Fibroblast of lung (primary cell): ENCODE measurements around the gene TMEM120A. TPM values are rescaled to one million over a fixed set of nuclear protein-coding genes. Genes with fewer than 3 reads are reported as not detected.

Experiments used
- DNase-seq, 2 donors: peaks; one replicate each; pipeline versions ENCODE4 v3.0.0 to v3.0.0-alpha.2; 2010; ENCODE audit warnings: low read depth in 2 of 2
- H2AFZ ChIP-seq: 2 replicates; pipeline ENCODE4 v1.5.1; 2012; ENCODE audit warnings: low read length, control low read depth, inconsistent platforms
- H3K27ac ChIP-seq: 2 replicates; pipeline ENCODE4 v1.5.1; 2011; ENCODE audit warnings: low read length, control low read depth; ENCODE audit not compliant: insufficient read depth
- H3K27me3 ChIP-seq: 2 replicates; pipeline ENCODE4 v1.5.1; 2011; ENCODE audit warnings: mild to moderate bottlenecking, low read length; ENCODE audit not compliant: control insufficient read depth, insufficient read depth
- H3K36me3 ChIP-seq: 2 replicates; pipeline ENCODE4 v1.5.1; 2011; ENCODE audit warnings: low read length; ENCODE audit not compliant: control insufficient read depth, insufficient read depth
- H3K4me1 ChIP-seq: 2 replicates; pipeline ENCODE4 v1.5.1; 2011; ENCODE audit warnings: low read length; ENCODE audit not compliant: control insufficient read depth, insufficient read depth; ENCODE audit errors: extremely low read depth
- H3K4me2 ChIP-seq: 2 replicates; pipeline ENCODE4 v1.5.1; 2011; ENCODE audit warnings: low read length, control low read depth; ENCODE audit not compliant: insufficient read depth; ENCODE audit errors: extremely low read depth
- H3K4me3 ChIP-seq, 4 experiments: fragments of 200-600 bp in 1 of 4; sonication (generic) in 1 of 4; replicated peaks in 1 of 4; 2 replicates each; pipeline ENCODE4 v1.5.1; 2011 to 2016; ENCODE audit warnings: low read length in 4 of 4, low read depth in 3 of 4, mild to moderate bottlenecking in 3 of 4, control low read depth in 2 of 4, inconsistent platforms in 1 of 4, mixed read lengths in 1 of 4; ENCODE audit not compliant: insufficient read depth in 1 of 4; ENCODE audit errors: control extremely low read depth in 1 of 4
- H3K79me2 ChIP-seq: 2 replicates; pipeline ENCODE4 v1.5.1; 2012; ENCODE audit warnings: mild to moderate bottlenecking, low read length, inconsistent platforms; ENCODE audit not compliant: control insufficient read depth, insufficient read depth
- H3K9ac ChIP-seq: 2 replicates; pipeline ENCODE4 v1.5.1; 2011; ENCODE audit warnings: mild to moderate bottlenecking, low read length, control low read depth; ENCODE audit not compliant: insufficient read depth
- H3K9me3 ChIP-seq: 2 replicates; pipeline ENCODE4 v1.5.1; 2012; ENCODE audit warnings: low read depth, low read length; ENCODE audit not compliant: control insufficient read depth, insufficient read depth
- H4K20me1 ChIP-seq: 2 replicates; pipeline ENCODE4 v1.5.1; 2011; ENCODE audit warnings: low read length; ENCODE audit not compliant: control insufficient read depth, insufficient read depth; ENCODE audit errors: extremely low read depth
- EZH2 ChIP-seq: IDR thresholded peaks from 2 replicates; pipeline ENCODE4 v1.5.1; 2012; ENCODE audit warnings: low read length, control low read depth, mild to moderate bottlenecking; ENCODE audit errors: missing control alignments
- polyA plus RNA-seq, 2 donors: library from polyadenylated mRNA; depleted of rRNA in 1 of 2; stranded (reverse) in 1 of 2; unstranded in 1 of 2; fragments of >200 nt; gene quantifications; 2 replicates each; pipeline ENCODE4 v1.2.1, GENCODE V29; 2011 to 2012; ENCODE audit warnings: missing spikeins in 1 of 2
- total RNA-seq: library from RNA; depleted of rRNA; stranded (reverse); fragments of >200 nt; gene quantifications from 2 replicates; pipeline ENCODE4 v1.2.1, GENCODE V29; 2014
- TF ChIP-seq, protein P1 (sequence below), 2 donors: IDR thresholded peaks in 1 of 2; conservative IDR thresholded peaks in 1 of 2; 1 replicate in 1 of 2; 2 replicates in 1 of 2; pipeline ENCODE4 v1.5.1; 2011 to 2012; ENCODE audit warnings: low read length in 2 of 2, control low read depth in 1 of 2, inconsistent platforms in 1 of 2, low read depth in 1 of 2, mild to moderate bottlenecking in 1 of 2

TMEM120A gene
- total and polyA plus RNA-seq, 2 donors (not counting 1 experiment from before 2014, with no cell fraction given) = 56.1 to 62.3 TPM

DNA sequence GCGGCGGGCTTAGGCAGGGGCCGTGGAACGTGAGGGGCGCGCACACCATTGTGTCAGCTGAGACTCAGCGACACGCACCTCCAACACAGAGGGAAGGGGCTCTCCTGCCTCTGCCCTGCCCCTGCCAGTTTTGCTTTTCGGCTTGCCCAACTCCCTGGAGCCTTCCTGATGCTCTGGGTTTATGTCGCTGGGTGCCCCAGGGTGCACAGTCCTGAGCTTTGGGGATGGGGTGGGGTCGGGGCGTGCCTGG lies 13.3 kb downstream of the TMEM120A start:
- Histone ChIP-seq H3K4me1 (peaks cover 3% of the 10 kb centered on the region), H3K27me3 (no peaks in the 10 kb centered on the region), H3K79me2 (no peaks in the 10 kb centered on the region), H3K9me3 (no peaks in the 10 kb centered on the region), H3K9ac (no peak overlapping the region), H3K27ac (no peak overlapping the region), H2AFZ (no peak overlapping the region), H4K20me1 (no peaks in the 10 kb centered on the region), H3K4me3 (no peak overlapping the region), H3K36me3 (peaks cover 39% of the 10 kb centered on the region), H3K4me2 (no peak overlapping the region)
- DNase-seq = no peak
- TF ChIP-seq, protein P1, sequence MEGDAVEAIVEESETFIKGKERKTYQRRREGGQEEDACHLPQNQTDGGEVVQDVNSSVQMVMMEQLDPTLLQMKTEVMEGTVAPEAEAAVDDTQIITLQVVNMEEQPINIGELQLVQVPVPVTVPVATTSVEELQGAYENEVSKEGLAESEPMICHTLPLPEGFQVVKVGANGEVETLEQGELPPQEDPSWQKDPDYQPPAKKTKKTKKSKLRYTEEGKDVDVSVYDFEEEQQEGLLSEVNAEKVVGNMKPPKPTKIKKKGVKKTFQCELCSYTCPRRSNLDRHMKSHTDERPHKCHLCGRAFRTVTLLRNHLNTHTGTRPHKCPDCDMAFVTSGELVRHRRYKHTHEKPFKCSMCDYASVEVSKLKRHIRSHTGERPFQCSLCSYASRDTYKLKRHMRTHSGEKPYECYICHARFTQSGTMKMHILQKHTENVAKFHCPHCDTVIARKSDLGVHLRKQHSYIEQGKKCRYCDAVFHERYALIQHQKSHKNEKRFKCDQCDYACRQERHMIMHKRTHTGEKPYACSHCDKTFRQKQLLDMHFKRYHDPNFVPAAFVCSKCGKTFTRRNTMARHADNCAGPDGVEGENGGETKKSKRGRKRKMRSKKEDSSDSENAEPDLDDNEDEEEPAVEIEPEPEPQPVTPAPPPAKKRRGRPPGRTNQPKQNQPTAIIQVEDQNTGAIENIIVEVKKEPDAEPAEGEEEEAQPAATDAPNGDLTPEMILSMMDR (conservative IDR thresholded peaks at IDR 0.05 in 1 of 2, IDR thresholded peaks at IDR 0.05 in 1 of 2; ENCODE audit: low read depth in 1 of 2, low read length in 2 of 2) = no peak
- no peak for TF ChIP-seq EZH2

- Histone ChIP-seq H2AFZ (no peak overlapping the region), H3K9ac (no peak overlapping the region), H3K4me1 (peaks cover 3% of the 10 kb centered on the region), H3K4me3 (no peak overlapping the region), H4K20me1 (no peaks in the 10 kb centered on the region), H3K4me2 (no peak overlapping the region), H3K9me3 (no peaks in the 10 kb centered on the region), H3K27me3 (no peaks in the 10 kb centered on the region), H3K27ac (no peak overlapping the region), H3K36me3 (peaks cover 34% of the 10 kb centered on the region), H3K79me2 (no peaks in the 10 kb centered on the region)
- TF ChIP-seq, protein P1 (conservative IDR thresholded peaks at IDR 0.05 in 1 of 2, IDR thresholded peaks at IDR 0.05 in 1 of 2; ENCODE audit: low read depth in 1 of 2, low read length in 2 of 2) = no peak
- no peak for TF ChIP-seq EZH2
- no peak for DNase-seq
These were observed 13.8 kb downstream of the TMEM120A start for GRCh38 chr7:75980430-75981202.

DNA sequence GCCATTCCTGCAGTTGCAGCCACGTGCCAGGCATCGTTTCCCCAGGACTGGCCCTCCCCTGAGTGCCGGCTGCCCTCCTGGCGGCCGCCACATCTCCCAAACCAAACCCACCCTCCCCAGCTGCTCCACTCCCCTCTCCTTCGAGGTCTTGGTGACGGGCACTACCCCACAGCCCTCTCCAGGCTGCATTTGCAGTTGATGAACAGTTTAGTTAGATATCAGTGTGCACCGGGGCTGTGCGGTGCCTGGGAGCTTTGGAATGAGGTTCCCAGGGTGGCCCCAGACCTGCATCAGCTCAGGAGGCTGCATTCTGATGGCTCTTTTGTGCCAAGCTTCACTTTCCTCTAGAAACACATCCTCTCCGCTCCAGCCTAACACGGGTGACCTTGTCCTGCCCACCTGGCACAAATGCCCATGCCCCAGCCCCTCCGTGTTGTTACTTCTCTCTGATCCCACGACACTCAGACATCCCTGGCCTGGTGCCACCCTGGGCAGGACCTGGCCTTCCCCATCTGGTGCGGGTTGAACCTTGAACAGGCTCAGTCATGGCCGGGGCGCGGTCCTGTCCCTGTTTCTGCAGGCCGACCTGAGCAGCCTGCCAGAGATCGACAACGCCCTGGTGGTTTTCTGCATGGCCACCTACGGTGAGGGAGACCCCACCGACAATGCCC lies 14.5 kb downstream of the TMEM120A start:
- Histone ChIP-seq H3K9me3 (no peaks in the 10 kb centered on the region), H3K9ac (no peak overlapping the region), H3K27me3 (no peaks in the 10 kb centered on the region), H3K4me2 (no peak overlapping the region), H3K36me3 (peaks cover 29% of the 10 kb centered on the region), H3K4me1 (peaks cover 3% of the 10 kb centered on the region), H3K27ac (no peak overlapping the region), H2AFZ (no peak overlapping the region), H3K4me3 (no peak overlapping the region), H3K79me2 (no peaks in the 10 kb centered on the region), H4K20me1 (no peaks in the 10 kb centered on the region)
- no peak for TF ChIP-seq EZH2
- TF ChIP-seq, protein P1 (conservative IDR thresholded peaks at IDR 0.05 in 1 of 2, IDR thresholded peaks at IDR 0.05 in 1 of 2; ENCODE audit: low read depth in 1 of 2, low read length in 2 of 2) = no peak
- no peak for DNase-seq
